NCI-H2227 treated with DMSO at 0.1 percent for 48 hours (cell line): Measurements from ENCODE around the gene RBP2.
"Not testable (repeated sequence)": the region's sequence is repeated elsewhere in the genome, so short reads cannot be mapped to it uniquely, and the experiment has no call there.

Experiments used
- DNase-seq: peaks from one replicate; lab custom pipeline; 2025; lab: John Stamatoyannopoulos, UW

The RBP2 gene

DNA sequence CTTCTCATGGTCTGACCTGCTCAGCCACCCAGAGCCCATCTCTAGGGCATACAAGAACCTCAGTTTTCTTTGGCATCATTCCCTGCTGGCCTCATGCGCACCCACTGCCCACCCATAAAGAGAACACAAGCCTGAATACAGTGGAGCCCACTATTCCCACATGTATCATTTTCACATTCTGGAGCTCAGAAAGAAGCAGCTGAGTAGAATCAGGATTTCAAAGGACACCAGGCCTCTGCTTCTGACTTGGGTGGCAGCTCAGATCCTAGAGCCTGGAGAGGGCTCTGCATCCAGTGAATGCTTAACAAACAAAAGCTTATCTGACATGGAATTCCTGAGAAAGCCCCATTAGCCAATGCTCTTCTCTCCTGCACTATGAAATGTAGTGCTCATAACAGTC lies 34.7 kb downstream of the RBP2 start:
- DNase-seq = no peak

- DNase-seq = no peak
Measured at GRCh38 chr3:139440639-139441556, 35.4 kb downstream of the RBP2 start.

DNA sequence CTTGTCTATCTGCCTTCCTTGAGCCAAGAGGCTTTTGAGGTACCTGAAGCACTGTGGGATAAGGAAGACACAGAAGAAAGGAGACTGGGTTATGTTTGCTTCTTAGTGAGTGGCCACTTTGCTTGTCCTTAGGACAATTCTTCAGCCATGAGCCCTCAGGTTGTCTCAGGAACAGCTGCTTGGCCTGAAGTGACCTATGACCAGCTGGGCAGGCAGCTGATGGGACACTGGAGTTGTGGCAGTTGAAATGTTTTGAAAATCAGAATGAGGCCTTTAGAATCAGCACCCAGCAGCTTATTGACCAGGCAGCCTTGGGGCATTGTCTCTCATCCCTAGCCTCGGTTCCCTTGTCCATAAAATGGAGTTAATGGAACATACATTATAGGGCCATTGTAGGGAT lies 37.0 kb downstream of the RBP2 start:
- DNase-seq = no peak

DNA sequence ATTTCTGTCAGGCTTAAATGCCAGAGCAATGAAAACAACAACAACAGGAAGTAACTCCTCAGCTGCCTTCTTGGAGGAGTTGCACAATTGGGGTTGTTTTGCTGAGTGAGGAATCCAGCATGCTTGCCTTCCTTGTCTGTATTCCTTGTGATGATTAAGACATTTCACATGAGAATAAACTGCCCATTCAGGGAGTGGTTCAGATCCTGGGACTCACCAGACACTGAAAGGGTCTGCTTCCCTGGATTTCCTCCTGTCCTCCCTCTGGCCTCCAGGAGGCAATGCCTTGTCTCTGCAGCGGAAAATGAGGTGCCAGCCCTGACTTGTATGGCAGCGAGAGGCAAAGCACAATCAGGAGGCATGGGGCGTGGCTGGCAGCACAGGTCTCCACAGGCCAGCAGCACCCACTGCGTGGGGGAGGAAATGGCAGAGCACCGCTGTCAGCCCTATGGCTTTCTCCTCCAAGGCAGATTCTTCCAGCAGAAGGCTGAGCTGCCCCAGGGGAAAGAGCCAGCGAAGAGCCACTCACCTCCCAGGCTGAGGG lies 41.5 kb downstream of the RBP2 start:
- DNase-seq = no peak

DNA sequence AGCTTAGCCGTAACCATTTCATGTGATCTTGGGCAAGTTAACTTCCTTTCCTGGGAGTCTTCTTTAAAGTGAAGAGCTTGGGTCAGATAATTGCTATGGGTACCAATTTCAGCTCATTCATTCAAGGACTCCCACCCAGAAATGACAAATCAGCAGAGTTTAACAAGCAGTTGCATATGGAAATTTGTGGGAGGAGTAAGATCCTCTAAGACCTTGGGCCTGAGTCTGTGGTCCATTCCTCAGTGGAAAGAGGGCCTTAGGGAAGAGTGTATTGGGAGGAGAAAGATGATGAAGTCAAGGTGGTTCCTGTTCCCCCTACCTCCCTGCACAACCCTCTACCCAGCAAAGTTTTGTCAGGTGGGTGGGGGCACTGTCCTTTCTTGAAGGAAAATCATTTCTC lies 42.1 kb downstream of the RBP2 start:
- DNase-seq = no peak

- DNase-seq = no peak
Measured at GRCh38 chr3:139433089-139433488, 43.2 kb downstream of the RBP2 start.

- DNase-seq = no peak
Measured at GRCh38 chr3:139430493-139430892, 45.8 kb downstream of the RBP2 start.

- DNase-seq = peak; percentile 74
Measured at GRCh38 chr3:139427283-139428060, 48.8 kb downstream of the RBP2 start.

GRCh38 chr3:139425745-139426400 lies 50.4 kb downstream of the RBP2 start:
- no peak for DNase-seq

GRCh38 chr3:139423232-139423631 lies 53.1 kb downstream of the RBP2 start:
- DNase-seq = no peak

- DNase-seq = no peak
Measured at GRCh38 chr3:139421460-139421859, 54.9 kb downstream of the RBP2 start.

DNA sequence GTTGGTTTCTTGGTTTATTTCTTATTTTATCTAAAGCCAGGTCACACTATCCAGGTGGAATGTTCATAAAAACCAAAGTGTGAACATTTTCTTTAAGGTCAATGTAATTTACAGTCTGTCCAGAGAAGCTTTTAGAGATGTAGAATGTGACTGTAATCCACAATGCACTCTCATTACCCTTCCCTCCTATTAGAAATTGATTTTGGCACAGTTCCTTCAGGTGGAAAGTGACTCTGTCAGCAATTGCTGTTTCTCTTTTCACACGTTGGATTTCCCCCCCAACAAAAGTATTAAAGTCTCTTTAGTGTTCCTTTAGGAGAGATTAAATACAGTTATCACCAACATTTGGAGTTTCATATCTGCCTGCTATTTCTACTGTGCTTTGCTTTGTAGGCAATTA lies 55.3 kb downstream of the RBP2 start:
- no peak for DNase-seq

DNA sequence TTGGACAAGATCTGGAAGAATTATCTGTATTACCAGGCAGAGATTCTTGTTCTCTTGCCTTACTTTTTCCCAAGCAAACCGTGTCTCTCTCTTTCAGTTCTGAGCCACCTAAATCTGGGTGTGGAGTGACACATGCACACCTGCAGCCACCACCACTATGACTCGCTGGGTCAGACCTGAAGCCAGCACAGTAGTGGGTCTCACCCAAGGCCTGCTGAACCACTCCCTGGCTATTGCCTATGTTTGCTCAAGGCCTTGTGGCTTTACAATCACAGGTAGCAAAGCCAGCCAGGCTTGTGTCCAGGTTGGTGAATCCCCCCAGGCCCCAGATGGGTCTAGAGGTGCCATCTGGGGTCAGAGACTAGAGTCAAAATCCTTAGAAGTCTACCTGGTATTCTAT lies 58.2 kb downstream of the RBP2 start:
- no peak for DNase-seq

DNA sequence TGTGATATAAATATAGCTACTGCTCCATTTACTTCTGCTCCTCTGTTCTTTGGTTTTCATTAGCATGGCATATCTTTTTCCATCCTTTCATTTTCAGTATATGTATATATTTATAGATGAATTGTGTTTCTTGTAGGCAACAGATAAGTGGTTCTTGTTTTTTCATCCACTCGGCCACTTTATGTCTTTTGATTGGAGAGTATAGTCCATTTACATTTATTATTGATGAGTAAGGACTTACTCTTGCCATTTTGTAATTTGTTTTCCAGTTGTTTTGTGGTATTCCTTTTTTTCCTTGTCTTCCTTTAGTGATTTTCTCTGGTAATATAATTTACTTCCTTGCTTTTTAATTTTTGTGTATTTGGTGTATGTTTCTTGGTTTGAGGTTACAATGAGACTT lies 60.0 kb downstream of the RBP2 start:
- no peak for DNase-seq

DNA sequence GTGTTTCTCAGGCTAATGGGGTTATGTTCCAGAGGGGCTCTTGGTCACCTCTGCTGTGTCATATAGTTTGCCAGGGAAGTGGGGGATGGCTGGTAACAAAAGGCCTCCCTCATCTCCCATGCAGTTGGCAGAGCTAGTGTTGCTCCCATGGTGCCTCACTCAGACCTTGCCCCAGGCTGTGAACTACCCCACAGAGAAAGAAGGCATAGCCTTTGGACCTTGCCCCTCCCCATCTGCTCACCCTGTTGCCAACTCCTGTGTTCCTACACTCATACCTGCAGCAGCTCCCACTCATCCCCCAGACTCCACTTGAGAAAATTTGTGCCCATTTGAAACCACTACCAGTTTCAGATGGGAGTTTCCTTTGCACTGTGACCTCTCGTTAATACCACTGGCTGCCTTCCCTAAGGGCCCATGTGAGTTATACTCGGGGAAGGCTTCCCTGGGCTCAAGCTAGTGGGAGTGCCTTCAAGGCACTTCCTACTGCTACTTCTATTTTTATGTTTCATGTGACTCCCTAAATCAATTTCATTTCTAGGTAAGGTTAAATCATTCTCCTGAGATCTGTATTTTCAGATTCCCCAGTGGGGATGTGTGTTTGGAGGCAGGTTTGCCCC lies 61.6 kb downstream of the RBP2 start:
- DNase-seq = no peak

DNA sequence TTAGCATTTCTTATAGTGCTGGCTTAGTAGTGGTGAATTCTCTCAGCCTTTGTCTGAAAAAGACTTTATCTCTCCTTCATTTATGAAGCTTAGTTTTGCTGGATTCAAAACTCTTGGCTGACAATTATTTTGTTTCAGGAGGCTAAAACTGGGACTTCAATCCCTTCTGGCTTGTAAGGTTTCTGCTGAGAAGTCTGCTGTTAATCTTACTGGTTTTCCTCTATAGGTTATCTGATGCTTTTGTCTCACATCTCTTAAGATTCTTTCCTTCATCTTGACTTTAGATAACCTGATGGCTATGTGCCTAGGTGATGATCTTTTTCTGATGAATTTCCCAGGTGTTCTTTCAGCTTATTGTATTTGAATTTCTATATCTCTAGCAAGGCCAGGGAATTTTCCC lies 63.4 kb downstream of the RBP2 start:
- DNase-seq = not testable (repeated sequence)
